Panc1 (cell line): ENCODE measurements around the gene ANKRD61. TPM values are rescaled to one million over a fixed set of nuclear protein-coding genes. Genes with fewer than 3 reads are reported as not detected.

Experiments used
- ATAC-seq: fragments of 200-7000 bp; cut with Tn5 transposase; 2 replicates; pipeline ENCODE4 v1.9.1; 2020; ENCODE audit warnings: mild to moderate bottlenecking, moderate library complexity
- BruUV-seq: library from RNA; stranded (reverse); fragments of 400-500 nt; replicated peaks from 2 replicates; lab custom pipeline; 2021; lab: Mats Ljungman, UMichigan
- CTCF ChIA-PET: fragments of 300-600 bp; sonication (Branson Sonifier 250); formaldehyde crosslinking; loops from one replicate; lab custom pipeline; 2022; ENCODE audit warnings: antibody characterized with exemption; lab: Charles Lee
- POLR2A ChIA-PET: fragments of 300-600 bp; sonication (Branson Sonifier 250); formaldehyde crosslinking; loops from one replicate; lab custom pipeline; 2022; ENCODE audit warnings: antibody characterized with exemption; lab: Charles Lee
- DNase-seq: peaks from one replicate; pipeline ENCODE4 v3.0.0-alpha.2; 2010; ENCODE audit warnings: low read depth, low spot score
- H3K27ac ChIP-seq: 2 replicates; pipeline ENCODE4 v1.5.1; 2011; ENCODE audit warnings: mild to moderate bottlenecking, low read length, inconsistent platforms
- H3K27me3 ChIP-seq: fragments of 200-500 bp; sonication (Bioruptor generic); 2 replicates; pipeline ENCODE4 v1.6.0; 2014; ENCODE audit warnings: low read length, inconsistent platforms; ENCODE audit not compliant: control insufficient read depth, insufficient read depth
- H3K36me3 ChIP-seq: fragments of 200-500 bp; sonication (Bioruptor generic); 2 replicates; pipeline ENCODE4 v1.5.1; 2014; ENCODE audit warnings: inconsistent platforms, mild to moderate bottlenecking, low read length, moderate library complexity; ENCODE audit not compliant: control insufficient read depth, insufficient read depth
- H3K4me1 ChIP-seq: 2 replicates; pipeline ENCODE4 v1.5.1; 2011; ENCODE audit warnings: inconsistent platforms, mild to moderate bottlenecking, low read length, moderate library complexity; ENCODE audit not compliant: control insufficient read depth, insufficient read depth
- H3K4me3 ChIP-seq, 2 experiments: 2 replicates each; pipeline ENCODE4 v1.5.1; 2011 to 2012; ENCODE audit warnings: low read depth in 2 of 2, low read length in 2 of 2, mild to moderate bottlenecking in 2 of 2, inconsistent platforms in 1 of 2, moderate library complexity in 1 of 2
- H3K9me3 ChIP-seq: fragments of 200-500 bp; sonication (Bioruptor generic); 2 replicates; pipeline ENCODE4 v1.5.1; 2014; ENCODE audit warnings: low read depth, mild to moderate bottlenecking, inconsistent platforms, low read length, moderate library complexity; ENCODE audit not compliant: control insufficient read depth, insufficient read depth
- POLR2AphosphoS5 ChIP-seq: IDR thresholded peaks from 2 replicates; pipeline ENCODE4 v1.6.1; 2012; ENCODE audit warnings: mild to moderate bottlenecking, low read depth, low read length, moderate library complexity
- SIN3A ChIP-seq: IDR thresholded peaks from 2 replicates; pipeline ENCODE4 v1.6.1; 2012; ENCODE audit warnings: low read depth, mild to moderate bottlenecking, low read length, moderate library complexity, borderline replicate concordance; ENCODE audit not compliant: insufficient read depth
- TCF7L2 ChIP-seq: IDR thresholded peaks from 2 replicates; pipeline ENCODE4 v1.6.1; 2011; ENCODE audit warnings: mild to moderate bottlenecking, low read depth, low read length, inconsistent platforms
- in situ Hi-C: cut with HindIII; loops from 2 replicates; pipeline ENCODE4 v1.10.0; 2016; ENCODE audit warnings: low sequenced_read_pairs, low pct_unique_long_range_greater_than_20kb
- intact Hi-C: fragments of 100-400 bp; cut with micrococcal nuclease; formaldehyde crosslinking; loops from one replicate; pipeline ENCODE4 v1.10.0; 2022; ENCODE audit not compliant: unreplicated experiment
- total RNA-seq: library from RNA; stranded (reverse); gene quantifications from one replicate; pipeline ENCODE4 v1.2.1, GENCODE V29; 2021; ENCODE audit not compliant: unreplicated experiment
- TF ChIP-seq, protein P1 (sequence below): fragments of 450-650 bp; IDR thresholded peaks from 2 replicates; pipeline ENCODE4 v1.5.1; 2017; ENCODE audit warnings: mild to moderate bottlenecking
- TF ChIP-seq, protein P2 (sequence below), 2 experiments: IDR thresholded peaks; 2 replicates each; pipeline ENCODE4 v1.6.1; 2011 to 2012; ENCODE audit warnings: low read depth in 2 of 2, control low read depth in 1 of 2, low read length in 1 of 2, mild to moderate bottlenecking in 1 of 2, moderate library complexity in 1 of 2; ENCODE audit not compliant: insufficient read depth in 1 of 2

The ANKRD61 gene
- total RNA-seq, 1 experiment from 2014 or later = 0.18 TPM

DNA sequence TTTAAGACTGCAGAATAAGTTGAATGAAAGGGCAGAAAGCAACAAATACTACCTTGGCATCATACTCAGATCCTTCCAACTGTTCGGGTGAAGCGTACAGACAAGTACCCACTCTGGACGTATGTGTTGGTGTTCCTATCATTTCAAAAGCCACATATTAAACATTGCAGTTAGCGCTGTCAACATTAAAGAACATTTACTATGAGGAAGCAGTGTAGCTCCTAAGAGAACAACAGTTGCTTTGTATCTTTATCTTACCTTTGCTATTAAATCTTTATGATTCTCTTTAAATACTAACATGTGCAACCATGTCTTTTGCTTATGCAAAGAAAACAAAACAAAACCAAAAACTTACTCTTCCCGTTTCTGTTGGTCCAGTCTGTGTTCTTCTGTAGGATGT lies 2.6 kb upstream of the ANKRD61 start:
- H3K27me3 ChIP-seq = no peaks in the 10 kb centered on the region
- H3K36me3 ChIP-seq = peaks cover 14% of the 10 kb centered on the region
- ChIA-PET POLR2A (no interaction called here), CTCF (no interaction called here)
- in situ Hi-C loops (loop anchor here (5.0 kb wide), 1 partner anchor 89 kb away; no protein-coding TSS in a partner anchor), intact Hi-C loops (no loop called here)
- TF ChIP-seq, protein P1, sequence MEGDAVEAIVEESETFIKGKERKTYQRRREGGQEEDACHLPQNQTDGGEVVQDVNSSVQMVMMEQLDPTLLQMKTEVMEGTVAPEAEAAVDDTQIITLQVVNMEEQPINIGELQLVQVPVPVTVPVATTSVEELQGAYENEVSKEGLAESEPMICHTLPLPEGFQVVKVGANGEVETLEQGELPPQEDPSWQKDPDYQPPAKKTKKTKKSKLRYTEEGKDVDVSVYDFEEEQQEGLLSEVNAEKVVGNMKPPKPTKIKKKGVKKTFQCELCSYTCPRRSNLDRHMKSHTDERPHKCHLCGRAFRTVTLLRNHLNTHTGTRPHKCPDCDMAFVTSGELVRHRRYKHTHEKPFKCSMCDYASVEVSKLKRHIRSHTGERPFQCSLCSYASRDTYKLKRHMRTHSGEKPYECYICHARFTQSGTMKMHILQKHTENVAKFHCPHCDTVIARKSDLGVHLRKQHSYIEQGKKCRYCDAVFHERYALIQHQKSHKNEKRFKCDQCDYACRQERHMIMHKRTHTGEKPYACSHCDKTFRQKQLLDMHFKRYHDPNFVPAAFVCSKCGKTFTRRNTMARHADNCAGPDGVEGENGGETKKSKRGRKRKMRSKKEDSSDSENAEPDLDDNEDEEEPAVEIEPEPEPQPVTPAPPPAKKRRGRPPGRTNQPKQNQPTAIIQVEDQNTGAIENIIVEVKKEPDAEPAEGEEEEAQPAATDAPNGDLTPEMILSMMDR = no peak
- no peak for TF ChIP-seq TCF7L2
- TF ChIP-seq SIN3A = no peak
- H3K4me3 ChIP-seq = no peak overlapping the region
- DNase-seq (no peak), ATAC-seq (no peak)
- H3K9me3 ChIP-seq = no peaks in the 10 kb centered on the region
- BruUV-seq = no TSS peak
- H3K27ac ChIP-seq = no peak overlapping the region
- H3K4me1 ChIP-seq = no peaks in the 10 kb centered on the region

DNA sequence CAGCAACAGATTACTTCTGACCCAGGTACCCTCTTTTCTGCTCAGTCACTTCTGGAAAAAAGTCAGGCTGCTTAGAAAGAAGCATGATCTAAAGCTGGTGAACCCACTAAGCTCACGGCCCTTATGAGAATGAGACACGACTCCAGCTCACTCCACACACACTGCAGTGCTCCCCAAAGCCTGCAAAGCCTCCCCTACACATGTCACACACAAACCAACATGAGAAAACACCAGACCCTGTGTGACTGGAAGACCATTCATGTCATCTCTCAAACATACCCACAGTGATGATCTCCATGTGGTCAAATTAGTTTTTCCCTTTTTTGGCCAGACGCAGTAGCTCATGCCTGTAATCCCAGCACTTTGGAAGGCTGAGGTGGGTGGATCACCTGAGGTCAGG lies 391 bp downstream of the ANKRD61 start:
- DNase-seq (no peak), ATAC-seq (no peak)
- no TSS peak for BruUV-seq
- in situ Hi-C loops (no loop called here), intact Hi-C loops (no loop called here)
- Histone ChIP-seq H3K9me3 (no peaks in the 10 kb centered on the region), H3K4me3 (no peak overlapping the region), H3K4me1 (no peaks in the 10 kb centered on the region), H3K27ac (no peak overlapping the region), H3K36me3 (peaks cover 19% of the 10 kb centered on the region), H3K27me3 (no peaks in the 10 kb centered on the region)
- ChIA-PET POLR2A (no interaction called here), CTCF (no interaction called here)
- TF ChIP-seq SIN3A (no peak), TCF7L2 (no peak), POLR2AphosphoS5 (no peak)
- TF ChIP-seq, protein P1 = no peak
- TF ChIP-seq, protein P2, sequence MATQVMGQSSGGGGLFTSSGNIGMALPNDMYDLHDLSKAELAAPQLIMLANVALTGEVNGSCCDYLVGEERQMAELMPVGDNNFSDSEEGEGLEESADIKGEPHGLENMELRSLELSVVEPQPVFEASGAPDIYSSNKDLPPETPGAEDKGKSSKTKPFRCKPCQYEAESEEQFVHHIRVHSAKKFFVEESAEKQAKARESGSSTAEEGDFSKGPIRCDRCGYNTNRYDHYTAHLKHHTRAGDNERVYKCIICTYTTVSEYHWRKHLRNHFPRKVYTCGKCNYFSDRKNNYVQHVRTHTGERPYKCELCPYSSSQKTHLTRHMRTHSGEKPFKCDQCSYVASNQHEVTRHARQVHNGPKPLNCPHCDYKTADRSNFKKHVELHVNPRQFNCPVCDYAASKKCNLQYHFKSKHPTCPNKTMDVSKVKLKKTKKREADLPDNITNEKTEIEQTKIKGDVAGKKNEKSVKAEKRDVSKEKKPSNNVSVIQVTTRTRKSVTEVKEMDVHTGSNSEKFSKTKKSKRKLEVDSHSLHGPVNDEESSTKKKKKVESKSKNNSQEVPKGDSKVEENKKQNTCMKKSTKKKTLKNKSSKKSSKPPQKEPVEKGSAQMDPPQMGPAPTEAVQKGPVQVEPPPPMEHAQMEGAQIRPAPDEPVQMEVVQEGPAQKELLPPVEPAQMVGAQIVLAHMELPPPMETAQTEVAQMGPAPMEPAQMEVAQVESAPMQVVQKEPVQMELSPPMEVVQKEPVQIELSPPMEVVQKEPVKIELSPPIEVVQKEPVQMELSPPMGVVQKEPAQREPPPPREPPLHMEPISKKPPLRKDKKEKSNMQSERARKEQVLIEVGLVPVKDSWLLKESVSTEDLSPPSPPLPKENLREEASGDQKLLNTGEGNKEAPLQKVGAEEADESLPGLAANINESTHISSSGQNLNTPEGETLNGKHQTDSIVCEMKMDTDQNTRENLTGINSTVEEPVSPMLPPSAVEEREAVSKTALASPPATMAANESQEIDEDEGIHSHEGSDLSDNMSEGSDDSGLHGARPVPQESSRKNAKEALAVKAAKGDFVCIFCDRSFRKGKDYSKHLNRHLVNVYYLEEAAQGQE (IDR thresholded peaks at IDR 0.05; ENCODE audit: insufficient read depth in 1 of 2, low read depth in 2 of 2, low read length in 1 of 2) = no peak
